ENCODE measurements around the gene FAM163A. TPM values are rescaled to one million over a fixed set of nuclear protein-coding genes. Genes with fewer than 3 reads are reported as not detected.

Gene FAM163A
- total and polyA plus RNA-seq, 9 of the 15 experiments (the other 6 are each of a cell fraction or from before 2014, with no cell fraction given): not detected

GRCh38 chr1:179818743-179819173 lies 75.7 kb downstream of the FAM163A start (continued):
- peak in 1 of 2 experiments; percentile 43; a peak in 1 of 4 replicates for TF ChIP-seq MLLT1 (IDR thresholded peaks at IDR 0.05)
- 0 out of 2 replicates have a peak, but pooled peaks have one; percentile 26 for TF ChIP-seq ZNF511 (CRISPR knock-in tag; IDR thresholded peaks at IDR 0.05)
- TF ChIP-seq FOXA3 (CRISPR knock-in tag; conservative IDR thresholded peaks at IDR 0.05 in 1 of 2, IDR thresholded peaks at IDR 0.05 in 1 of 2): no peak
- no peak for TF ChIP-seq TGIF2 (CRISPR knock-in tag; IDR thresholded peaks at IDR 0.05)
- TF ChIP-seq ZNF23 (CRISPR knock-in tag; IDR thresholded peaks at IDR 0.05): no peak
- peak; percentile 51; the same call in 1 of the 2 replicates for TF ChIP-seq MYNN (IDR thresholded peaks at IDR 0.05)
- no peak for TF ChIP-seq MYNN (CRISPR knock-in tag; IDR thresholded peaks at IDR 0.05)
- TF ChIP-seq MAZ (CRISPR knock-in tag; conservative IDR thresholded peaks at IDR 0.05 in 1 of 2, IDR thresholded peaks at IDR 0.05 in 1 of 2): peak; percentile 92 to 94
- TF ChIP-seq ZNF324 (CRISPR knock-in tag; IDR thresholded peaks at IDR 0.05): no peak
- TF ChIP-seq MAX (CRISPR knock-in tag; IDR thresholded peaks at IDR 0.05): peak; percentile 77
- TF ChIP-seq CXXC5 (CRISPR knock-in tag; IDR thresholded peaks at IDR 0.05): peak; percentile 35; the same call in 1 of the 2 replicates
- no peak for TF ChIP-seq ARHGAP35 (IDR thresholded peaks at IDR 0.05; ENCODE audit: partially characterized antibody)
- no peak for TF ChIP-seq GTF2A2 (tag; IDR thresholded peaks at IDR 0.05)
- TF ChIP-seq TFAM (CRISPR knock-in tag; conservative IDR thresholded peaks at IDR 0.05): no peak
- TF ChIP-seq KLF16 (IDR thresholded peaks at IDR 0.05): peak; percentile 78
- no peak for TF ChIP-seq SMARCA5 (IDR thresholded peaks at IDR 0.05)
- TF ChIP-seq TCF7L2 (IDR thresholded peaks at IDR 0.05; ENCODE audit: low read depth, low read length): no peak
- no peak for TF ChIP-seq DMBX1 (CRISPR knock-in tag; IDR thresholded peaks at IDR 0.05; ENCODE audit: borderline replicate concordance)
- TF ChIP-seq ARID2 (IDR thresholded peaks at IDR 0.05): no peak
- no peak for TF ChIP-seq ZNF586 (CRISPR knock-in tag; conservative IDR thresholded peaks at IDR 0.05)
- no peak for TF ChIP-seq ZNF830 (CRISPR knock-in tag; IDR thresholded peaks at IDR 0.05)
- TF ChIP-seq OTX1 (CRISPR knock-in tag; IDR thresholded peaks at IDR 0.05): no peak
- no peak for TF ChIP-seq GABPB2 (CRISPR knock-in tag; conservative IDR thresholded peaks at IDR 0.05)
- TF ChIP-seq ATF2 (CRISPR knock-in tag; IDR thresholded peaks at IDR 0.05): no peak
- no peak for TF ChIP-seq BRD9 (IDR thresholded peaks at IDR 0.05; ENCODE audit: low read depth, partially characterized antibody)
- no peak for TF ChIP-seq CREB5 (CRISPR knock-in tag; IDR thresholded peaks at IDR 0.05)
- TF ChIP-seq POLR2AphosphoS5 (IDR thresholded peaks at IDR 0.05; ENCODE audit: control insufficient read depth, insufficient read depth, low read depth, low read length): no peak
- no peak for TF ChIP-seq NFIC (IDR thresholded peaks at IDR 0.05)
